HEK293T (cell line): ENCODE measurements around the gene TMC8.
A peak's percentile ranks its signal among the peaks of the same experiment; 100 is the strongest.

Experiments used
- CTCF ChIA-PET: fragments of 350-600 bp; formaldehyde crosslinking; extraction: SDS; loops from one replicate; lab custom pipeline; 2021; ENCODE audit warnings: antibody characterized with exemption, inconsistent platforms; lab: Yijun Ruan, JAX
- POLR2A ChIA-PET: fragments of 350-600 bp; formaldehyde crosslinking; extraction: SDS; loops from one replicate; lab custom pipeline; 2020; ENCODE audit warnings: antibody characterized with exemption, inconsistent platforms; lab: Yijun Ruan, JAX
- DNase-seq: peaks from one replicate; pipeline ENCODE4 v3.0.0; 2012; ENCODE audit warnings: mixed read lengths; ENCODE audit errors: extremely low spot score
- ARNT ChIP-seq: fragments of 450-650 bp; IDR thresholded peaks from 2 replicates; pipeline ENCODE4 v1.6.1; 2017; ENCODE audit warnings: mild to moderate bottlenecking
- BHLHE40 ChIP-seq: fragments of 450-650 bp; IDR thresholded peaks from 2 replicates; pipeline ENCODE4 v1.6.1; 2016; ENCODE audit warnings: mild to moderate bottlenecking, moderate library complexity, borderline replicate concordance
- CTBP1 ChIP-seq: fragments of 450-650 bp; IDR thresholded peaks from 2 replicates; pipeline ENCODE4 v1.6.1; 2016; ENCODE audit warnings: borderline replicate concordance
- ELF4 ChIP-seq: fragments of 450-650 bp; IDR thresholded peaks from 2 replicates; pipeline ENCODE4 v1.6.1; 2017; ENCODE audit warnings: antibody characterized with exemption
- FOXA1 ChIP-seq: fragments of 450-650 bp; IDR thresholded peaks from 2 replicates; pipeline ENCODE4 v1.6.1; 2016; ENCODE audit warnings: mild to moderate bottlenecking
- FOXK2 ChIP-seq: fragments of 450-650 bp; IDR thresholded peaks from 2 replicates; pipeline ENCODE4 v1.6.1; 2016; ENCODE audit warnings: mild to moderate bottlenecking
- FOXM1 ChIP-seq: fragments of 450-650 bp; IDR thresholded peaks from 2 replicates; pipeline ENCODE4 v1.6.1; 2017; ENCODE audit warnings: mild to moderate bottlenecking, borderline replicate concordance
- HDGF ChIP-seq: fragments of 450-650 bp; IDR thresholded peaks from 2 replicates; pipeline ENCODE4 v1.6.1; 2017; ENCODE audit warnings: antibody characterized with exemption, borderline replicate concordance
- L3MBTL2 ChIP-seq: fragments of 450-650 bp; conservative IDR thresholded peaks from 2 replicates; pipeline ENCODE4 v1.6.1; 2016; ENCODE audit warnings: mild to moderate bottlenecking
- LEF1 ChIP-seq: fragments of 450-650 bp; IDR thresholded peaks from 2 replicates; pipeline ENCODE4 v1.6.1; 2017; ENCODE audit warnings: mild to moderate bottlenecking, borderline replicate concordance
- NFRKB ChIP-seq: fragments of 450-650 bp; IDR thresholded peaks from 2 replicates; pipeline ENCODE4 v1.6.1; 2016; ENCODE audit warnings: mild to moderate bottlenecking, moderate library complexity
- PKNOX1 ChIP-seq: fragments of 450-650 bp; IDR thresholded peaks from 2 replicates; pipeline ENCODE4 v1.6.1; 2016
- SP1 ChIP-seq: fragments of 450-650 bp; IDR thresholded peaks from 2 replicates; pipeline ENCODE4 v1.6.1; 2017
- SUZ12 ChIP-seq: fragments of 450-650 bp; IDR thresholded peaks from 2 replicates; pipeline ENCODE4 v1.6.1; 2016; ENCODE audit warnings: mild to moderate bottlenecking
- TARDBP ChIP-seq: fragments of 450-650 bp; IDR thresholded peaks from 2 replicates; pipeline ENCODE4 v1.6.1; 2016
- ZNF384 ChIP-seq: fragments of 450-650 bp; IDR thresholded peaks from 2 replicates; pipeline ENCODE4 v1.6.1; 2016

TMC8 gene

GRCh38 chr17:78140169-78141051 is 9.8 kb downstream of the TMC8 start:
- ChIA-PET POLR2A (interaction anchor here (0.6 to 3.1 kb wide), 4 partner anchors 9 to 47 kb away, joined by 3 to 19 read pairs (median 4); partner anchors contain the start of genes AFMID, TK1 and TMC6), CTCF (interaction anchor here (0.6 to 1.2 kb wide), 5 partner anchors 35 to 239 kb away, joined by 3 to 8 read pairs (median 3); no protein-coding TSS in a partner anchor)
- peak; percentile 98; the same call in 1 of the 2 replicates for TF ChIP-seq HDGF
- peak; percentile 96 for TF ChIP-seq SP1
- no peak for TF ChIP-seq ELF4
- no peak for TF ChIP-seq FOXK2
- peak; percentile 75 for TF ChIP-seq ZNF384
- TF ChIP-seq CTBP1: no peak
- TF ChIP-seq PKNOX1: peak; percentile 60; the same call in 1 of the 2 replicates
- TF ChIP-seq FOXM1: no peak
- DNase-seq: peak; percentile 100

- POLR2A ChIA-PET: interaction anchor here (0.8 to 3.1 kb wide), 3 partner anchors 13 to 45 kb away, joined by 4 to 19 read pairs (median 5); partner anchors contain the start of genes AFMID, TK1 and TMC6
- CTCF ChIA-PET: interaction anchor here (0.7 to 1.1 kb wide), 3 partner anchors 12 to 45 kb away, joined by 3 to 4 read pairs (median 3); partner anchors contain the start of genes AFMID and TK1
- TF ChIP-seq FOXA1 (no peak), FOXK2 (no peak), HDGF (no peak), SUZ12 (no peak), FOXM1 (no peak)
- no peak for DNase-seq
Observed at GRCh38 chr17:78141437-78142118, 11.0 kb downstream of the TMC8 start.

GRCh38 chr17:78142119-78142861 is 11.7 kb downstream of the TMC8 start:
- TF ChIP-seq SP1: no peak
- no peak for TF ChIP-seq FOXA1
- no peak for TF ChIP-seq ARNT
- TF ChIP-seq CTBP1: no peak
- no peak for TF ChIP-seq SUZ12
- TF ChIP-seq L3MBTL2: no peak
- no peak for TF ChIP-seq BHLHE40
- TF ChIP-seq HDGF: no peak
- TF ChIP-seq FOXK2: no peak
- no peak for TF ChIP-seq ZNF384
- TF ChIP-seq LEF1: no peak
- TF ChIP-seq FOXM1: no peak
- no peak for TF ChIP-seq ELF4
- no peak for TF ChIP-seq TARDBP
- TF ChIP-seq PKNOX1: no peak
- no peak for TF ChIP-seq NFRKB
- POLR2A ChIA-PET: interaction anchor here (0.8 to 3.1 kb wide), 3 partner anchors 14 to 45 kb away, joined by 4 to 19 read pairs (median 5); partner anchors contain the start of genes AFMID, TK1 and TMC6
- DNase-seq: no peak
- CTCF ChIA-PET: interaction anchor here (0.7 to 1.1 kb wide), 3 partner anchors 11 to 45 kb away, joined by 3 to 4 read pairs (median 3); partner anchors contain the start of genes AFMID and TK1

GRCh38 chr17:78143214-78144146 is 12.9 kb downstream of the TMC8 start:
- CTCF ChIA-PET: interaction anchor here (2.0 kb wide), 1 partner anchor 8 kb away, joined by 6 read pairs; no protein-coding TSS in a partner anchor
- POLR2A ChIA-PET: interaction anchor here (1.5 to 2.2 kb wide), 3 partner anchors 9 to 43 kb away, joined by 5 to 8 read pairs (median 6); partner anchors contain the start of genes AFMID, TK1 and TMC6

More at GRCh38 chr17:78143214-78144146, 12.9 kb downstream of the TMC8 start:
- no peak for DNase-seq
- TF ChIP-seq CTBP1 (no peak), FOXA1 (no peak), LEF1 (no peak), SP1 (no peak), NFRKB (no peak), SUZ12 (no peak), TARDBP (no peak), FOXM1 (no peak), FOXK2 (no peak), ELF4 (no peak), HDGF (no peak), L3MBTL2 (no peak), ARNT (no peak), BHLHE40 (no peak), ZNF384 (no peak), PKNOX1 (no peak)
